Islet precursor cell (in vitro differentiated cells): ENCODE measurements around the gene SPOCK3.
"Not testable (repeated sequence)": the region's sequence is repeated elsewhere in the genome, so short reads cannot be mapped to it uniquely, and the experiment has no call there.

Experiments
- DNase-seq: peaks from one replicate; pipeline ENCODE4 v3.0.0-alpha.2; 2018

The SPOCK3 gene

GRCh38 chr4:166798126-166798525, 436.2 kb downstream of the SPOCK3 start:
- no peak for DNase-seq

- no peak for DNase-seq
These were observed 456.5 kb downstream of the SPOCK3 start for GRCh38 chr4:166777760-166778159.

GRCh38 chr4:166763018-166763417, 471.3 kb downstream of the SPOCK3 start:
- no peak for DNase-seq

- no peak for DNase-seq
These were observed 492.6 kb downstream of the SPOCK3 start for GRCh38 chr4:166741742-166742141.

GRCh38 chr4:166739215-166739614, 495.1 kb downstream of the SPOCK3 start:
- DNase-seq = not testable (repeated sequence)

GRCh38 chr4:166737430-166737829, 496.9 kb downstream of the SPOCK3 start:
- DNase-seq = no peak

- DNase-seq = no peak
These were observed 498.7 kb downstream of the SPOCK3 start for GRCh38 chr4:166735553-166735952.

- no peak for DNase-seq
These were observed 499.5 kb downstream of the SPOCK3 start for GRCh38 chr4:166734797-166735196.

- no peak for DNase-seq
These were observed 500.6 kb downstream of the SPOCK3 start for GRCh38 chr4:166733686-166734085.

GRCh38 chr4:166726832-166727231, 507.5 kb downstream of the SPOCK3 start:
- DNase-seq = no peak

GRCh38 chr4:166724369-166724768, 509.9 kb downstream of the SPOCK3 start:
- no peak for DNase-seq

GRCh38 chr4:166723532-166724140, 510.7 kb downstream of the SPOCK3 start:
- no peak for DNase-seq

- not testable (repeated sequence) for DNase-seq
These were observed 518.3 kb downstream of the SPOCK3 start for GRCh38 chr4:166715748-166716713.

- DNase-seq = no peak
These were observed 533.7 kb downstream of the SPOCK3 start for GRCh38 chr4:166700592-166700991.

GRCh38 chr4:166688835-166689234, 545.5 kb downstream of the SPOCK3 start:
- DNase-seq = no peak

- no peak for DNase-seq
These were observed 546.5 kb downstream of the SPOCK3 start for GRCh38 chr4:166687828-166688227.
